ENCODE results near the gene CASP7.
"Not testable (repeated sequence)": the region's sequence is repeated elsewhere in the genome, so short reads cannot be mapped to it uniquely, and the experiment has no call there.

CASP7 gene

GRCh38 chr10:113762083-113762482 is 82.4 kb downstream of the CASP7 start:
- DNase-seq = no peak

- DNase-seq = no peak
Measured at GRCh38 chr10:113764582-113764981, 84.9 kb downstream of the CASP7 start.

GRCh38 chr10:113765910-113766309 is 86.2 kb downstream of the CASP7 start:
- DNase-seq = no peak

- DNase-seq = no peak
Measured at GRCh38 chr10:113767222-113767621, 87.5 kb downstream of the CASP7 start.

GRCh38 chr10:113770346-113770745 is 90.6 kb downstream of the CASP7 start:
- DNase-seq = no peak

GRCh38 chr10:113771131-113771530 is 91.4 kb downstream of the CASP7 start:
- not testable (repeated sequence) for DNase-seq

GRCh38 chr10:113775686-113776294 is 96.1 kb downstream of the CASP7 start:
- DNase-seq = no peak

GRCh38 chr10:113776553-113776952 is 96.8 kb downstream of the CASP7 start:
- no peak for DNase-seq
